ENCODE data around the gene SAMD4A.

Gene SAMD4A

DNA sequence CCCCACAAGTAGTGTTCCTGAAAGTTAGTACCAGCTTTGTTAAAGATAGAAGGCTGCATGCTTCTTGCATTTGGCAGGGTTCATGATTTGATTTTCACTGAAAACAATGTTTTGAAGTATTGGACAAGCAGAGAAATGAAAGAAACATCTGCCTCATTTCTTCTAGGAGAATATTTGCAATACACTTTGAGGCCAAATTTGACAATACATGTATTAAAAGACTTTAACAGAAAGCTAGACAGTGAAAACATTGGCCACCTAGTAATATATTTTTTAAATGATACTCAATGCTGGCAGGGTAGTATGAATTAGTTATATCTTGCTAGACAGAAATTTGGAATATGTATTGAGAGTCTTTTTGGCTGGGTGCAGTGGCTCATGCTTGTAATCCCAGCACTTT is 267.2 kb downstream of the SAMD4A start:
- Histone ChIP-seq H3K36me3 (ENCODE audit: control insufficient read depth, insufficient read depth, low read length) (no peaks in the 10 kb centered on the region), H3K9ac (ENCODE audit: low read depth, low read length) (no peak overlapping the region), H3K9me3 (ENCODE audit: control insufficient read depth, insufficient read depth, low read length) (no peaks in the 10 kb centered on the region), H3K4me1 (ENCODE audit: control insufficient read depth, insufficient read depth, low read length) (no peaks in the 10 kb centered on the region), H3K4me3 (ENCODE audit: low read depth, low read length) (no peak overlapping the region), H3K27me3 (ENCODE audit: control insufficient read depth, insufficient read depth, low read length) (no peaks in the 10 kb centered on the region)

- H3K27me3 ChIP-seq (ENCODE audit: control insufficient read depth, insufficient read depth, low read length), result no peaks in the 10 kb centered on the region
- H3K4me3 ChIP-seq (ENCODE audit: low read depth, low read length), result no peak overlapping the region
- no peaks in the 10 kb centered on the region for H3K9me3 ChIP-seq (ENCODE audit: control insufficient read depth, insufficient read depth, low read length)
- H3K9ac ChIP-seq (ENCODE audit: low read depth, low read length), result no peak overlapping the region
- H3K36me3 ChIP-seq (ENCODE audit: control insufficient read depth, insufficient read depth, low read length), result no peaks in the 10 kb centered on the region
- H3K4me1 ChIP-seq (ENCODE audit: control insufficient read depth, insufficient read depth, low read length), result no peaks in the 10 kb centered on the region
Observed at GRCh38 chr14:54834727-54835126, 267.8 kb downstream of the SAMD4A start.

DNA sequence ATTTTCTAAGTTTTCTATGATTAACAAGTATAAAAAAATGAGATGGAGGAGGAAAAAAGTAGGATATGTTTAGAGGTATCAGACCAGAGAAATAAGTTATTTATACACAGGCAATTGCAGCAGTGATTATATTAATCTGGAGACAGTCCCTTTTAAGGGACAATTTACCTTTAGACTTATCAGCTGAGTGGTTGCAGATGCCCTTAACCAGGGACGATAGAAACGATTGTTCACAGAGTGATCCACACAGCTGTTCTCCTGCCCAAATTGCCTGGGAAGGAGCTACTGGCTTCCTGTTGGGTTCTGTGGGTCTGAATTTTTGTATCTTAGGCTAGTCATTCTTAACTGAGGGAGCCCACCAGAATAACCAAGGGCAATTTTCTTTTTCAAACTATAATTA is 269.3 kb downstream of the SAMD4A start:
- H3K9me3 ChIP-seq (ENCODE audit: control insufficient read depth, insufficient read depth, low read length), result no peaks in the 10 kb centered on the region
- H3K4me1 ChIP-seq (ENCODE audit: control insufficient read depth, insufficient read depth, low read length), result no peaks in the 10 kb centered on the region
- H3K9ac ChIP-seq (ENCODE audit: low read depth, low read length), result no peak overlapping the region
- H3K4me3 ChIP-seq (ENCODE audit: low read depth, low read length), result no peak overlapping the region
- H3K27me3 ChIP-seq (ENCODE audit: control insufficient read depth, insufficient read depth, low read length), result no peaks in the 10 kb centered on the region
- H3K36me3 ChIP-seq (ENCODE audit: control insufficient read depth, insufficient read depth, low read length), result no peaks in the 10 kb centered on the region

DNA sequence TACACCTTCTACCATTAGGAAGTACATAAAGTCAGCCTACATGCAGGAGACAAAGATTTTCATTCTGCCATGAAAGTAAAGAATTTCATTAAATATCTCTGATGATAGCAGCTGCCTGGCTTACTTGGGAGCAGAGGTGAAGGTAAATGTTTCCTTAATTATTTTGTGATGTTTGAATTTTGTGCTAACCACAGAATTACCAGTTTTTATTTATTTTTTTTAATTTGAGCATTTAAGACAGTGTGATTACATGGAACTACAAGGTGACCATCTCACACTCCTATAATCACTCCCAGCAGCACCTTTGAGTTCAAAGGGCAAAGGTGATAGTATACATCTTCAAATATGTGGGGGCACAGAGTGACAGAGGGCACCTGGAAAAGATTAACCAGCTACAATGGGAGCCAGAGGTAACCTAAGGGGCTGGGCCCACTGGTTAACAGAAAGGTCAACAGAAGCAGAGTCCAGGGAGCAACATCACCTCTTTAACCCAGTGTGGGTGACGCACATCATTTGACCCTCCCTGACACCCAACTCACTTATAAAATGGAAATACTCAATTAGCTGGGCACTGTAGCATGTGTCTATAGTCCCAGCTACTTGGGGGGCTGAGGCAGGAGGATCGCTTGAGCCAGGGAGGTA is 270.7 kb downstream of the SAMD4A start:
- no peak overlapping the region for H3K9ac ChIP-seq (ENCODE audit: low read depth, low read length)
- H3K9me3 ChIP-seq (ENCODE audit: control insufficient read depth, insufficient read depth, low read length), result no peaks in the 10 kb centered on the region
- no peaks in the 10 kb centered on the region for H3K36me3 ChIP-seq (ENCODE audit: control insufficient read depth, insufficient read depth, low read length)
- no peak overlapping the region for H3K4me3 ChIP-seq (ENCODE audit: low read depth, low read length)
- no peaks in the 10 kb centered on the region for H3K27me3 ChIP-seq (ENCODE audit: control insufficient read depth, insufficient read depth, low read length)
- peaks cover 4% of the 10 kb centered on the region for H3K4me1 ChIP-seq (ENCODE audit: control insufficient read depth, insufficient read depth, low read length)

DNA sequence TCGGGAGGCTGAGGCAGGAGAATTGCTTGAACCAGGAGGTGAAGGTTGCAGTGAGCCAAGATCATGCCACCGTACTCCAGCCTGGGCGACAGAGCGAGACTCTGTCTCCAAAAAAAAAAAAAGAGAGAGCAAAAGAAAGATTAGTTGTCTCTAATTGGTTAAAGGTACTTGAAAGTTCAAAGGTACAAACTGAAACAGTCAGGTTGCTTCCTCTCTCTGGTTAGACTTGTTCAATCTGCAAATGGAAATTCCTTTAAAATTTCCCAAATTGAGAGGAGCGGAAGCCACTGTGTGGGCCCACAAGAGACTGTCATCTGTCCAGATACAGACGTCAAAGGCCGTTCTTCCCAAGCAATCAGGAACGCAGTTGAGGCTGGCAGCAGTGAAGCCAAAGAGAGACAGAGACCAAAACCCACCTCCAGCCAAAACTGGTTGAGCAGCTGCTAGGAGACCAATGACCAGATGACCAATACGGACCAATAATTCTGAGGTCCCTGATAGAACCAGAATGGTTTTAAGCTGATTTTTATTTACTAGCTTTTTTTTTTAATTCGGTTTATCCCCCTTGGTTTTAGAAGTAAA is 272.1 kb downstream of the SAMD4A start:
- H3K27me3 ChIP-seq (ENCODE audit: control insufficient read depth, insufficient read depth, low read length), result no peaks in the 10 kb centered on the region
- H3K9ac ChIP-seq (ENCODE audit: low read depth, low read length), result no peak overlapping the region
- no peaks in the 10 kb centered on the region for H3K9me3 ChIP-seq (ENCODE audit: control insufficient read depth, insufficient read depth, low read length)
- H3K36me3 ChIP-seq (ENCODE audit: control insufficient read depth, insufficient read depth, low read length), result no peaks in the 10 kb centered on the region
- H3K4me1 ChIP-seq (ENCODE audit: control insufficient read depth, insufficient read depth, low read length), result peaks cover 4% of the 10 kb centered on the region
- H3K4me3 ChIP-seq (ENCODE audit: low read depth, low read length), result no peak overlapping the region

GRCh38 chr14:54839701-54840119 is 272.8 kb downstream of the SAMD4A start:
- Histone ChIP-seq H3K9ac (ENCODE audit: low read depth, low read length) (no peak overlapping the region), H3K4me1 (ENCODE audit: control insufficient read depth, insufficient read depth, low read length) (peaks cover 4% of the 10 kb centered on the region), H3K9me3 (ENCODE audit: control insufficient read depth, insufficient read depth, low read length) (no peaks in the 10 kb centered on the region), H3K4me3 (ENCODE audit: low read depth, low read length) (no peak overlapping the region), H3K36me3 (ENCODE audit: control insufficient read depth, insufficient read depth, low read length) (no peaks in the 10 kb centered on the region), H3K27me3 (ENCODE audit: control insufficient read depth, insufficient read depth, low read length) (no peaks in the 10 kb centered on the region)

GRCh38 chr14:54840336-54840735 is 273.4 kb downstream of the SAMD4A start:
- H3K36me3 ChIP-seq (ENCODE audit: control insufficient read depth, insufficient read depth, low read length), result no peaks in the 10 kb centered on the region
- H3K9ac ChIP-seq (ENCODE audit: low read depth, low read length), result no peak overlapping the region
- no peak overlapping the region for H3K4me3 ChIP-seq (ENCODE audit: low read depth, low read length)
- H3K4me1 ChIP-seq (ENCODE audit: control insufficient read depth, insufficient read depth, low read length), result peaks cover 4% of the 10 kb centered on the region
- H3K27me3 ChIP-seq (ENCODE audit: control insufficient read depth, insufficient read depth, low read length), result no peaks in the 10 kb centered on the region
- H3K9me3 ChIP-seq (ENCODE audit: control insufficient read depth, insufficient read depth, low read length), result no peaks in the 10 kb centered on the region

DNA sequence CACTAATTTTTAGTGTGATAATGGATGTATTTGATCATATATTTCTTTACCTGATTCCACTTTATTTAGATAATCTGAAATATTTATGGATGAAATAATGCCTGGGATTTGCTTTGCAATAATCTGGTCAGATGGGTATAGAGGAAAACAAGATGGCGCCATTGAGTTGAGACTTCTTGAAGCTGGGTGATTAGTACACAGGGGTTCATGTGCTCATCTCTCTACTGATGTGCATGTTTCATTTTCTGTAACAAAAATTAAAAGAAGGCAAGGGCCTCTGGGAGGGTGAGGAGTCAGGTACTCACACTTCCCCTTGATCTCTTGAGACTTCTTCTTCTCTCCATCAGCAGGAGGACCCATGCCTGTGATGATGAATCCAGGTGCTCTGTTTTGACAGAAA is 273.9 kb downstream of the SAMD4A start:
- H3K9ac ChIP-seq (ENCODE audit: low read depth, low read length), result no peak overlapping the region
- peaks cover 4% of the 10 kb centered on the region for H3K4me1 ChIP-seq (ENCODE audit: control insufficient read depth, insufficient read depth, low read length)
- no peak overlapping the region for H3K4me3 ChIP-seq (ENCODE audit: low read depth, low read length)
- H3K36me3 ChIP-seq (ENCODE audit: control insufficient read depth, insufficient read depth, low read length), result no peaks in the 10 kb centered on the region
- H3K27me3 ChIP-seq (ENCODE audit: control insufficient read depth, insufficient read depth, low read length), result no peaks in the 10 kb centered on the region
- no peaks in the 10 kb centered on the region for H3K9me3 ChIP-seq (ENCODE audit: control insufficient read depth, insufficient read depth, low read length)
